ENCODE measurements around the gene CTDSP2.
"Not testable (repeated sequence)": the region's sequence is repeated elsewhere in the genome, so short reads cannot be mapped to it uniquely, and the experiment has no call there.

The CTDSP2 gene

DNA sequence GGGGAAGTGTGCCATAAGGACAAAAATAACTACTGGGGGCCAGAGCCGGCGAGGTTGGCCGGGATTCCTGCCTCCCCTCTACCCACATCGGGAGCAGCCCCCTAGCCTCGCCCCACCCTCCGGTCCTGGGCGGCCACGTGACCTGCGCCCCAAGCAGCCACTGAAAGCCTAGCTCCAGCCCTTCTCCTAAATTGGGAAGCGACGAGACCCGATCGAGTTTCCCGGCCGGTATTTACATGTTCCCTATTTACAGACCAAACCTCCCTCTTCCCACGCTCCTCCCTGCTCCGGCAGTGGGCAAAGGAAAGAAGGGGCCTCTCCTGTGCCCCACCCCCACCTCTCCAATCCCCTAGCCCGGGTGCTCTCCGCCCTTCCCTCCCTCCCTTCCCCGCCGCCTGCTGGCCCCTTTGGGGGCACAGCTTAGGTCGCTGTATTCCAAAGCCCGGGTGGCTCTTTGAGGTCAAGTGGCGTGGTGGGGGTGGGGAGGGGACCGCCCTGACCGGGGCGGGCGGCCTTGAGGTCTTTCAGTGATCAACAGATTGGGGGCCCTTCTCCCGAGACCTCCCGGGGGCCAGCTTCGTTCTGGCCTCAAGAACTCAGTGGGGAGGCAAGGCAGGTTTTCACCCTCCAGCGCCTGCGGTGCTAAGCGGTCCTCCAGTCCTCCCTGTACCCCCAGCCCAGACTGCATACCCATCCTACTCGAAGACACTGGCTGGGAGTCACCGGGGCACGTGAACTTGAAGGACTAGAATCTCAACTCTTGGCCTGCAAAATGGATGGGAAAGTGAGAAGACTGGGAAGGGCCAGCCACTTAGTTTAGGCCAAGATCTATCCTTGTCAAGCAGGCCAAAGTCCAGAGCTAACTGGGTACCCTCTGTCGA, 6.3 kb upstream of the CTDSP2 start:
- no peak for DNase-seq (ENCODE audit: low read depth, low spot score)

DNA sequence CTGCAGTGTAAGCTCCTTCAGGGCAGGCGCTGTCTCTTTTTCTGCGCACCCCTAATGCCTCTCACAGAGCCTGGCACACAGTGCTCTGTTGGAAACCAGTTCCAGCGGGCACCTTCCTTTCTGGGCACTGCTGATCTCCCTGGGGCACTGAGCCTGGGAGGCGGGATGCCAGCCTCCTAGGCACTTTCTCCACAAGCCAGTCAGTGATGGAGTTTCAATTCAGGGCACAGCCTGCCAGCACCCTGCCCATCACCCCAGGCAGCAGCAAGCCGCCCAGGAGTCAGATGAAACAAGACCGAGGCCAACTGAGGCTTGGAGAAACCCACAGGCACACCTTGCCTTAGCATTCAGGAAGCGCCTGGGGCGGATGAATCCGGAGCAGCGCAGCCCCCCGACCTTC, 5.7 kb upstream of the CTDSP2 start:
- no peak for DNase-seq (ENCODE audit: low read depth, low spot score)

DNA sequence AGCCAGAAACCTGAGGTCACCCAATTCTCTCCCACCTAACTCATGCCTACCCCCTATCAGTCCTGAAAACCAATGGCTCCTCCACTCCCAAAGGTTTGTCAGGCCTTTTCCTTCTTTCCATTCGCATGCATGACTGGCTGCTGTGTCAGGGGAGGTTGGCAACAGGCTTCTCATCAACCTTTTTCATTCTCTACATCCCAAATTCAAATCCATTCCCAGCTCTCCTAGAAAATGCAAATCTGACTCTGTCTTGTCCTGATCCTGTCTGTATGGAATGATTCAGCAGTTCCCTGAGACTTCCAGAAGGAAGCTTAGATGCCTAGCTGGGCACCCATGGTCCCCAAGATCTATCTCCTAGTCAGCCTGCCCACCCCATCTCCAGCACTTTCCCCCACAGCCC, 5.0 kb upstream of the CTDSP2 start:
- DNase-seq (ENCODE audit: low read depth, low spot score) = no peak

DNA sequence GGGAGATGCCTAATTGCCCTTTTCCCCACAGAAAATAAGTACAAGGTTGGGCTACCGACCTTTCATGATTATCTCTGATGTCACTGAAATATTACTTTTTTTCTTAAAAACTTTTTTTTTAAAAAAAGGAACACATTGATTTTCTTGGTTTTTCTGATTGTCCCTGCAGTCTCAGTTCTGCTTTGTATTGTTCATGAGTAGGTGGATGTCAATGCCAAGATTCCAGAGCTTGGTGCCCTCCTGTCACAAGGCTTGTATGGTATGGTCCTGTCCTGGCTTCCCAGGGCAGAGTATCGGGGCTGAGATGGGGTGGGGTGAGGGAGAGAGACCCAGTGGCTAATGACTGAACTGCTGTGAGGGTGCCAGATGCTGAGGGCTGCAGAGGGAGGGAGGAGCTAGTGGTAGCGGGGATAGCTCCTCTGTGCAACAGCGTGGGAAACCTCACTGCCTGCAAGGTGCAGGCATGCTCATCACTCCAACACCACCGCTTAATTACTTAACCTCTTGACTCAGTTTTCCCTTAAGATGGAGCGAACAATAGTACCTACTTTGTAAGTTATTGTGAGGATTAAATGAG, 4.4 kb upstream of the CTDSP2 start:
- DNase-seq (ENCODE audit: low read depth, low spot score) = no peak

DNA sequence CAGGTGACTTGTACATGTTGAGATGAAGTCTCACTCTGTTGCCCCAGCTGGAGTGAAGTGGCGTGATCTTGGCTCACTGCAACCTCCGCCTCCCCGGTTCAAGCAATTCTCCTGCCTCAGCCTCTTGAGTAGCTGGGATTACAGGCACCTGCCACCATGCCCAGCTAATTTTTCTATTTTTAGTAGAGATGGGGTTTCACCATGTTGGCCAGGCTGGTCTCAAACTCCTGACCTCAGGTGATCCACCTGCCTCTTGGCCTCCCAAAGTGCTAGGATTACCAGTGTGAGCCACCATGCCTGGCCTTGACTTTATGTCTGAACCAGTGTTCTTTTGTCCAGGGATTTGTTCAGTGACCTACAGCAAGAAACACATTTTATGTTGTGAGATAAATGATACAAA, 2.9 kb upstream of the CTDSP2 start:
- DNase-seq (ENCODE audit: low read depth, low spot score) = not testable (repeated sequence)

DNA sequence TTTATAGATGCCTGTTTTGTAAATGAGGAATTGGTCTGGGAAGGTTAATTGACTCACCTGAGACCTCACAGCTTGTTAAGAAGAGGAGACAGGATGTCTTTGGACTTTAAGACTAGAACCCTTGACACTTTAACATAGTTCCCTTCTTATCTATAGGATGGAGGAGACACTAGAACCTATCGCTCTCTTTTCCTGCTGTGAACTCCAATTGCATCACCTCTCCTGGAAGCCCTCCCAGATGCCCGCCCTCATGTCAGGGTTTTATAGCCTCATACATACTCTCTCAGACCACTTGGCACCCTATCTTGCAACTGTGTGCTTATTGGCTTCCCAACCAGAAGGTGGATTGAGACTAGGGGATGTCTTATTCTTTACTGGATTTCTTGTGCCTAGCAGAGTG, 2.5 kb upstream of the CTDSP2 start:
- no peak for DNase-seq (ENCODE audit: low read depth, low spot score)

DNA sequence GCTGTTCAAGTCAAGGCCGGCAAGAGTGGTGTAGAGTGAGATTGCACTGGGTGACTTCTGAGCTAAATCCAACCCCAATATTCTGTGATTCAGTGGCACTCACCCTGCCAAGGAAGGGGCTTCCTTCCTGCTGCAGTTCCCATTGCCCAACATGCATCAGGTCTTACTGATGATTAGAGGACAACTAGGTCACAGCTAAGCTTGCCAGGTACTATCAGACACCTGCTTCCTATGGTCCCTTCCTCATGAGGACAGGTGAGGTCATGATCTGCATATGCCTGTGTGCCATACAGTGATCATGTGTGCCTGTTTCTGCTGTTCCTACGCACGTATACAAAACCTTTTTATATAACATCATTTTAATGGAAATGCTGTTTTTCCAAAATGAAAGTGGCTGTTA, 1.7 kb upstream of the CTDSP2 start:
- no peak for DNase-seq (ENCODE audit: low read depth, low spot score)

DNA sequence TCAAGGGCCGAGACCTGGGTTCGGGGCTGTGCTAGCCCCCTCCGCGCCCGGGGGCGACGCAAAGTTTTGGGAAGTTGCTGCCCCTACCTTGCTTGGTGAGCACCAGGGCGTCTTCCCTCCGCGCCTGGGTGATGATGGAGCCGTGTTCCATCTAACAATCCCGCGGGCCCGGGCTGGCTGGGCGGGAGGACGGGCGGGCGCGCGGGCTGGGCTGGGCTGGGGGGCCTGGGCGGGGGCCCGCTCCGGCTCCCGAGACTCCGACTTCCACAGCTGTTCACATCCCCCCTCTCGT, 298 bp downstream of the CTDSP2 start:
- no peak for DNase-seq (ENCODE audit: low read depth, low spot score)

DNA sequence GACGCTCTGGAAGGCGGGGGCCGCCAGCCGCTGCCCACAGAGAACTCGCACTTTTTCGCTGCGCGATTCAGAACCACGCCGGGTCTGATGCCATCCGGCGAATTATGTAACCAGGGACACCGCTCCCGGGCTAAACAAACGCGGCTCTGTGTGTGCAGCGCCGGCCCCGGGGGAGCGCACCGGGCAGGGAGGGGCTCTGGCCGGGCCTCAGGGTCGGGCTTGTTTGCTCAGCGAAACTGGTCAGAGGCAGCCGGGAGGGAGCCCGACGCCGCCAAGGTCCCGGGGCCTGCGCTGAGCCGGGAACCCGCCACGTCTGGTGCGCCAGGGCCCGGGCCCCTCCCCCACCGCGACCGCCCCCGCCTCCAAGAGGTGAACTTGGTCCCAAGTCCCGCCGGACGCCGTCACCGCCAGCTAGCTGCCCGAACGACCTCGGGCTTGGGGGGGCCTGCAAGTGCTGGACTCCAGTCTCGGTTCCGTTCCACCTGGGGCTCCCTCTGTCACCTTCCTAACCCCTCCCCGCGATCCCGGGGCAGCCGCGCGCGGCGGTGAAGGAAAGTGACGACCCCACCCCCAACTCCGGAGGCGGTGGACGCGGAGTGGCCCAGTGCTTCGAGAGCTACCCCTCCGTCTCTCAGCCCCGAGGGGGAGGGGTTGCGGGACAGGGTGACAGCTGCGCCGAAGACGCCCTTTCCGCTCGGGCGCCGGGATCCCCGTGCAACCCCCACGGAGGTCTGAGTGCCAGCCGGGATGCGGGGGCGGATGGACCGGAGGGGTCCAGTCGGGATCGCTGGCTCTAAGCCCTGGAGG, 848 bp downstream of the CTDSP2 start:
- no peak for DNase-seq (ENCODE audit: low read depth, low spot score)

DNA sequence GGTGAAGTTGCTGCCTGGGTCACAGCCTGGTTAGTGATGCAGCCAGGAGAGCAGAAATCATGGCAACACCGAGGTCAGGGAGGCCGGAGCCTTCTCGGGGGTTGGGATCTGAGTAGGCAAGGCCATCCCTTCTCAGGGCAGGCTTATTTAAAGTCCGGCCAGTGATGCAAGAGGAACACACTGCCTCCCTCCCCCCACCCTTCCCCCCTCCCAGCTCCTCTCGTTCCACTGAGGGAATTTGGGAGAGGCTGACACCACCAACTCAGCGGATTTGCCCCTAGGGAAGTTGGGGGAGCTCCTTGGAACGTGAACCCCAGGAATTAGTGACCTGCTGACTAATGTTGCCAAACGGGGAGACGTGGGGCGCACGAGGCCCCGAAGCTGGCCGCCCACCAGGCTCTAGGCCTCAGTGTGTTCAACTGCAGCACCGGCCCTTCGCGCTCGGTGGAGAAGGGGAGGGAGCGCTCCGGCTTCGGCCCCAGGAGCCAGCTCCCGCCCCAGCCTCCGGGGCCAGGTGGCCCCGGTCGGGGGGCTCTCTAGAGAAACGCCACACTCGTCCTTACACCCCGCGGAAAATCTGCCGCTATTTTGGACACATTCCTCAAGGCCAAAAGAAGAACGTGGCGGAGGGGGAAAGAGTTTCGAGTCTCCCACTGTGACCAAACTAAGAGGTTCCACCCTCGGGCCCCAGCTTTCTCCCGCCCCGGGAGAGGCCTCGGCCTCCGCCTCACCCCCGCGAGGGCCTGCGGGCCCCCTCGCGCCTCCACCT, 1.6 kb downstream of the CTDSP2 start:
- DNase-seq (ENCODE audit: low read depth, low spot score) = no peak

DNA sequence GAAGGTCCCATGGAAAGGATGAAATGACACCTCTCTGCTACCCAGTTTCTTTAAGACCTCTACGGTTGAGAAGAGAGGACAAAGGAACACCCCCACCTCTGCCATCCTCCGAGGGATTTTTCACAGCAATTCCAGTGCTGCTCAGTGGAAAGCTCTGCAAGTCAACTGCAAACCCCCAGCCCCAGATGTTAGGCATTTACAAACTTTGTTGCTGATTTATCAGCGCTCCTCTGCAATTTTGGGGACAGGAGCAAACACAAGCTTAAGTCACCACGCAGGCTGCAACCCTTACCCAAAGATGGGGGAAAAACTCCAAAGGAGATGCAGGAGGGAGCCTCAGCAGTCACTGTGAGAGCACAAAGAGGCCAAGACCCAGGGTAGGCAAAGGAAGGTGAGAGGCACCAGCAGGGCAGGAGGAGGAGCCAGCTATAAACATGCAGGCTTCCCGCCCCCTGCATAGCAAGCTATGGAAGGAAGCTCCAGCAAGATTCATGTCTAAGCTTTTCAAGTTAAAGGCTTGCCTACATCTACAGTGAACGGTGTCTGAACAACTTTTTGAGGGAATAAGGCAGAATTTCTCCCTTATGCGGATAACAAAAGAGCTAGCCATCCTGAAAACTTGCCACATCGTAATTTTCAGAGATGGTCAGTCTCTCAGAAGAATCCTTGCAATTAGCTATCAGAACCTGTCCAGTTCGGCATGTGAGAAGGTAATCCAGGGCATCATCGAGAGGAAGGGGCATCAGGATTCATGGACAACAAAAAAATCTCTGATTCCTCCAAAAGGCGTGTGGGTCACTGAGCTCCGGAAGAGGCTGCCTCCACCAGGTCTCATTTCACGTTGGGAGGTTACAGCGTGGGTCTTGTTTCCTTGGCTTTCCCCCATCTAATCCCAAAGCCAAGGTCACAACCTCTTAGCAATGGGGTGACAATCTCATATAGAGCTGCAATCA, 3.9 kb downstream of the CTDSP2 start:
- DNase-seq (ENCODE audit: low read depth, low spot score) = no peak

DNA sequence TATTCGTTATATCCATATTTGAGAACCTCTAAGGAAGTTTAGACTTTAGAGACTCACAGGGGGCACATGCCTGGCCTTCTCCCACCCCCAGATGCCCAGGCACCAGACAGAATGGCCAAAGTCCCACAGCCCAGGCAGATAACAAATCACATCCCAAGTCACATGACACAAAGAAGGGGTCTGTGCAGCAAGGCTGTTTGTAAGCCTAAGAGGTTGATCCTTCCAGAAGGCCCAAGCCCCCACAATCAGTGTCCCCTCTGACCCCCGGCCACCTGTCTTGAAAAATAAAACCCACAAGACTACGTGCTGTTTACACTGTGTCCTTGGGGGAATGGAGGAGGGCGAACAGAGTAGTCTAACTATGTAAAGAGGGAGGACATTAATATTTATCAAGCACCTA, 5.1 kb downstream of the CTDSP2 start:
- DNase-seq (ENCODE audit: low read depth, low spot score) = no peak

DNA sequence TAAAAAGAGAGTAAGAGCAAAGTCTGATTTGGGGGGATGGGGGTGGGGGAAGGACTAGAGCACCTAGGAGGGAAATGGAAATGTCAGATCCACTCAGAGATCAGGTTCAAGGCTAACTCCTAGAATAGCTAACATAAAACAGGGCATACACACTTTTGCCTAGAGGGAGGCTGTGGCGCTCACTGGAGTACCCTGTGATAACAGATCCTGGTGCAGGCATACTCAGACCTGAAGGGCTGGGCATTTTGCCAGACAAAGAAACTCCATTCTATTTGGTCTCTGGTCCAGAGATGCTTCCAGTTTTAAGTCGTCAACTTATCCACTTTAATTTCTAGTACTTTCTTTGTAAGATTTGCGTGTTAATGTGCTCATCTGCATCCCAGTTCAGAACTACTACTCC, 5.8 kb downstream of the CTDSP2 start:
- DNase-seq (ENCODE audit: low read depth, low spot score) = no peak

DNA sequence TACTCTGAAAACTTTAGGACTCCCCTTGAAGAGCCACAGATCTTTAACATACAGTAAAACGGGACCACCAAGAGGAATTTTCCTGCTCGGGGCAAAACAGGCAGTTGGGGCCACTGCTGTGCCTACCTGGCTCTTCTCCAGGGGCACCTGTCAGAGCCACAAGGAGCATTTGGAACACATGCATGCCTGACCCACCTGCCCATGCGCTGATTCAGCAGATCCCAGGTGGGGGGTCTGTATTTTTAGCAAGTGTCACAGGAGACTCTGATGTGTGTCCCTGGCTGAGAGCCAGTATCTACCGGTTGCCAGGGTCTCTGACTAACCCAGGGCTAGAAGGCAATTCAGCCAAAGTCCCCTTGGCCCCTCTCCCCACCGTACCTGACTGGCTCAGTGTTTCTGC, 6.5 kb downstream of the CTDSP2 start:
- no peak for DNase-seq (ENCODE audit: low read depth, low spot score)

DNA sequence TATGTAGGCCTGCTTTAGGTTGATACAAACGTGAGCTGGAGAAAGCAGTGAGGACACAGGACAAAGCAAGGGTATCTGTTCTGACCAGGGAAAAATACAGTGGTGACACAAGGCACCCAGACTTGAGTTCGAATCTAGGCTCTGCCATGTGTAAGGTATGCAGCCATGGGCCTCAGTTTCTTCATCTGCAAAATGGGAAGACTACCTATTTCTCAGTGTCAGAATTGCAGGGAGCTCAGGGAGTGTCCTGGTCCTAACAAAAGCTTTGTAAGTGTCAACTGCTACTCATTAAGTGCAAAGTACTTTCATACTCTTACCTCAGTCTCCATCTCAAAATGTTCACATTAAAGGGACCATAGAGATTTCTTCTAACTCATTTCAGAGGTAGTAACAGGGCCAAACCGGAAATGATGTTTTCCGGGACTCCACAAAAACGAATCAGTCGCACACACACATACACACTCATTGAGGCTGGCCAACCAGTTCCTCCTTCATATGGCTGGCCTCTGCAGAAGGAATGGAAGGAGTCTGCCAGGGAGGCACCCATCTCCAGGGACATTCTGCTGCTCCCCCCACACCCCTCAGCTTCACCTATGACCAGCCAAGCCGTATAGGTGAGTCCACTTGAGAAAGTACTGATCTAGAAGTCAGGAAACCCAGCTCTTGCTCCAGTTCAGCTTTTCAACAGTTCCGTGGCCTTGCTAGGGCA, 7.8 kb downstream of the CTDSP2 start:
- DNase-seq (ENCODE audit: low read depth, low spot score) = no peak

DNA sequence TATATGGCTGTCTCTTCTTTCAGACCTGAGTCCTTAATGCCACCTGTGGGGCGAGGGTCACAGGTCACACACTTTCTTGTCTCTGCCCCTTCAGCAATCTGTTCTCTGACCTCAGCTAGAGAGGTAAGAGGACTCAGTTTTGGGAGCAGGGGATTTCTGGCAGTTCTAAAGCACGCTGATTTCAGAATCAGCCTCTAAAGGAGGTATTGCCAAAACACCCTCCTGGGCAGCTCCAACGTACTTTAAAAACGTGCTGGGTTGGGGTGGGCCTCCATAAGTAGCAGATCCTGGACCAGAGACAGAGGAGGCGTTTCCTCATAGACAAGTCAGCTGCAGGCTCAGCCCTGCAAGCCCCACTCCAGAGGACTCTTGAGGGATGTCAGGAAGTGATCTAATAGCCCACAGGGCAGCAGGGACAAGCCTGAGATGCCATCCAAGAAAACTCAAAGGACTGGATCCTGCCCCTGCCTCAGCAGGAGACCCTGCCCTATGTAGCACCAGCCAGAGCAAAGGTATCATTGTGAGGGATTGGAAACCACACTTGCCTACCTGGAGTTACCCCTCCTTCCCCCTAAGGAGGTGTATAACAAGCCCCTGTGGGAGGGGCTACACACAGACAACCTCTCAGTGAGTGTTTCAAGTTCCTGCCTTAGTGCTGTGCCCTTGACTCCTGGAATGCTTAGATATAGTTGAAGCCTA, 8.5 kb downstream of the CTDSP2 start:
- no peak for DNase-seq (ENCODE audit: low read depth, low spot score)

DNA sequence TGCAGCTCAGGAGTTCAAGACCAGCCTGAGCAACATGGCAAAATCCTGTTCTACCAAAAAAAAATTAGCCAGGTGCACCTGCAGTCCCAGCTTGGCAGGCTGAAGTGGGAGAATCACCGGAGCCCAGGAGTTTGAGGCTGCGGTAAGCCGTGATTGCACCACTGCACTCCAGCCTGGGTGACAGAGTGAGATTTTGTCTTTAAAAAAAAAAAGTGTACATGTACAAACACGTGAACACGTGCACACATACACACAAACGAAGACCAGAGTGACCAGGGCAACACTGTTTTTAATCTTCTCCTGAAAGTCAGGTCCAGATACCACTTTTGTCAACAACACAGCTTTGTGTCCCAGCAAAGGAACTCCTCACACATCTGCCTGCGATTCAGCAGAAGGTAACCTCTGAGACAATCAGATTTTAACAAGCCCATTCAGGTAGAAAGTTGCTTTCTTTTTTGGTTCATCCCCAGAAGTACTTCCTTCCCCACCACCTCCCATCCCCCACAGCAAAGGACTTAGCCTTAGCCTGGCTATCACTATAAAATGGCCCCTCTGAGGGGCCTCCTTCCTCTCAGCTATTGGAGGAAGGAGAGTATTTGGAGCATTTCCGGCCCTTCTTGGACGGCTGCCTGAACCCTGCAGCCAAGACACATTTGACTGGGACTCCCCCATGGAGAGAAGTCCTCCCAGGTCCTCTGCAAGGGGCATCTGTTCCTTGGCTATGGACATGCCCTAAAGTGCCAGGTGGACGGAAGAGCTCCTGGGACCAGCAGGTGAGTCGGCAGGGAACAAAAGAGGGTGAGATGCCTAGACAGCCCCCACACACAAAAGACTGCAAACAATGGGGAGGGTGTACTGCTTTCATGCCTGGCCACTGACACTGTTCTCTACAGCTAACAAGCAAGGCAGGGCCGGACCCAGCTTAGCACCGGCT, 9.8 kb downstream of the CTDSP2 start:
- no peak for DNase-seq (ENCODE audit: low read depth, low spot score)

All from iPS DF 19.7 (cell line).